ENCODE measurements around the gene PLCL1. TPM values are rescaled to one million over a fixed set of nuclear protein-coding genes. Genes with fewer than 3 reads are reported as not detected.

PLCL1 gene
- total RNA-seq, 2 experiments from 2014 or later, result 0.17 to 0.23 TPM

DNA sequence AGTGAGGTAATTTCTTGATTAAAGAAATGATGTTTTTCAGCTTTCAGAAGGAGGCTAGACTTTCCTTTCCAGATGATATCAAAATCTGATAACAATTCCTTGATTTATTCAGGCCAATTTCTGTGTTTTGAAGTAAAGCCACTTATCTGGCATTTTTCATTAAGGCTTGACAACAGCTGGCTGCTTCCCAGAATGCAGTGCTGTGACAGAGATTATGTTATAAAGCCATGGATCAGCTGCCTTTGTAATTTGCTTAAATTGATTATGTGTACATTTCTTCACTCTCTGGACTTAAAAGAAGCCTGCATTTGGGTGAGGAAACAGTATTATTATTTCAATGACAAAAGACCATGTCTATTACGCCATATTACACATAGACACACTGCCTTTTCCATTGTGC, 136.0 kb downstream of the PLCL1 start:
- CTCF ChIA-PET, result no interaction called here
- POLR2A ChIA-PET, result no interaction called here

DNA sequence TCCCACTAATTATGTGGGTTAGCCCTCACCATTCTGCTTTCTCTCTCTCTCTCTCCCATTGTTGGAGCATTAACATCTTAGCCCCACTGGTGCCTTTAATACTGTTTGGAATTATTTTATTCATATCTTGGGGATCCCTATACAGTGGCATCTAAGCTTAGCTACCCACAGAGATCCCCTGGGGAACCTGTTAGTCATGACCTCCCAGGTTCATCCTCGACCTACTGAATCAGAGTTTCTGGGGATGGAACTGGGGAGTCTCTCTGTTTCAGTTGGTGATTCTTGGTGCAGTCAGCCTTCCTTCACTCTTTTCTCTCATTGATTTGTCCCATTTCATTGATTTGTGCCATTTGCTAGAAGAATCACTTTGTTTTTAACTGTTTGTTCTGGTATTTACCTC, 137.3 kb downstream of the PLCL1 start:
- ChIA-PET POLR2A (no interaction called here), CTCF (no interaction called here)

DNA sequence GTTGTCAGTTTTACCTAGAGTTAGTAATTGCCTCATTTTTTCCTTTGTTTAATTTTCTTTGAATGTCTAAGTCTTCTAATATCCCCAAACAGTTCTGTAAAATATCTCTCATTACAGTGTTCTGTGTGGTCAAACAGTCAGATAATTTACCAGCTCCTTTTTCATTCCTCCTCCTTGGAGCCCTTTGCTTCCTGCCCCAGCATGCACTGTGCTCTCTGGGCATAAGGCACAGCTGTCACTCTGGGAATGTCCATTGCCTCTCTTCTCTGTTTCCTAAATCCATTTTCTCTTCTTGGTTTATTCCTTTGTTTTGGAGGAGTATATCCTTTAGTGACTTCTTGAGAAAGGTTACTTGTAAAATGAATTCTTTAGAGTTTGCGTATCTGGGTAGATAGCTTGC, 139.3 kb downstream of the PLCL1 start:
- ChIA-PET POLR2A (no interaction called here), CTCF (no interaction called here)

DNA sequence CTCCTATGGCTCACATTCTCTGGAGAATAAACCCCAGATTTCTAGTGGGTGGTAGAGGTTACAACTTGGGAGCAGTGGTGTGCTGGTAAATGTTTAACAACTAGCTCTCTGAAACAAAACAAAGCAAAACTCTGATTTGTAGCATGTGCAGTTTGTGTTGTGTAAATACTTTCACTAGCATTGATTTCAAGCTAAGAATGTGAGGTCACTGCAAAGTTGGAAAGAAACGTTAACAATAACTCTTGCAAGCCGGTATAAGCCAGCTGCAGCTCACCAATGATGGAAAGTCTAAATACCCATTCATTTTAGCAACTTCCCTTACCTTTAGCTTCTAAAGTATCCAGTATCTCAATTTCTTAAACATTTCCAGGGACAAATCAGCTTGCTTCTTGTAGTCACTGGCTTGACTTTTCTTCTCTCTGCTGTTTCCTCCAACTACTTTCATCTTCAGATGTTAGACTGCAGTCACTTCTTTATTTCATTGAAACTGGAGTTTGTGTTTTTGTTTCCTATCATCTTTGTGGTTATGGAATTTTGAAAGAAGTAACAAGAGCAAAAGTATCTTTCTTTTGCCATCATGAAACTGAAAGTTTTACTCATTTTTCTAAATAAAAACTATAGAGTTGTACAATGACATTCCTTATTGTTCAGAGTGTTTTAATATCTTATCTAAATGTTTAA, 140.2 kb downstream of the PLCL1 start:
- ChIA-PET POLR2A (no interaction called here), CTCF (no interaction called here)

DNA sequence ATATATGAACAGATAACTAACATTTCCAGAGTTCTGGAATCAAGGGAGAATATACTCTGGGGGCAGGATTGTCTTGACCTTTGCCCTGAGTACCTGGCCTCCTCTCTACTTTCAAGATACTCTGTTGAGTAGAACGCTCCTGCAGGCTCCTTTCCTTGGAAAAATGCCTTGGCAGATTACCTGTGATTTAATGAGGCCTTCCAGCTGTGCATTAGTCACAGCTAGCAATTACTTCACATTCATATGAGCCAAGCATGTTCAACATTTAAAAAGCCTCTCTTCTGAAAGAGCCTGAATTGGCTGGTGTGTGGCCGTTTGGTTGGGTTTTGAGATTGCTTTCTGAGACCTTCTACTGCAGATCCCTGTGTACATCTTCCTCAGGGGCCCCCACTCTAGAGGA, 142.2 kb downstream of the PLCL1 start:
- ChIA-PET POLR2A (no interaction called here), CTCF (no interaction called here)

DNA sequence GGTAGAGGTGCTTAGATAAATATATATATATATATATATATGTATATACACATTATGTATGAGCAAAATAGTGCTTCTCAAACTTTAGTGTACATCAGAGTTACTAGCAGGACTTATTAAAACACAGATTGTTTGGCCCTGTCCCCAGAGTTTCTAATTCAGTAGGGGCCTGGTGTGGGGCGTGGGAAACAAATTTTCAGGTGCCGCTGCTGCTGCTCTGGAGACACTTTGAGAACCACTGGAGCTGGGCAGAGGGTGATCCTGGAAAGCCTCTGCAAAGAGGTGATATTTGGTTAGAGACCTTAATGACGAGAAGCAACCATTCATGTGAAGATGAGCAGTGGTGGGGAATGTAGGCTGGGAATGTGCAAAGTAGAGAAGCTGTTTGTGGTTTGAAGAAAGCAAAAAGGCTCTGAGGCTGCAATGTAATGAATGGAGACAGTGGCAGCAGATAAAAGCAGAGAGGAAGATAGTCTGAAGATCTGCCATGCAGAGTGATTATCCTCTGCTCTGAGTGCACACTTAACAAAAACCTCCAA, 142.9 kb downstream of the PLCL1 start:
- ChIA-PET CTCF (no interaction called here), POLR2A (no interaction called here)

DNA sequence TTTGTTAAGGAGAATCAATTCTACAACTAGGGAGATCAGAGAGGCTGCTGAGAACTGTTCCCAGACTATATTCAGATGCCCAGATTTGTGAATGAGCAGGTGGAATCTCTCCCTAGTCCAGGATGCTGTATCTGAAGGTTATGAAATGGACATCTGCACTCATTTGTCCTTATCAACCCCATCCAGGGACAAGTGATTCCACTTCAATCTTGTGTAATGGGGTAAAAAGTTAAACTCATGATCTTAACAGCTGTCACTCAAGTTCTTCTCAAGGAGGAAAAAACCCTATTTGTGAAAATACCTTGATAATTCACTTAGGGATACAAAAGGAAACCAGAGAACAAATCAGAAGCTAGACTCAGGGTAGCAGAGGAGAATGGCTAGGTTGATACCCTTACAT, 144.8 kb downstream of the PLCL1 start:
- POLR2A ChIA-PET, result no interaction called here
- CTCF ChIA-PET, result no interaction called here

DNA sequence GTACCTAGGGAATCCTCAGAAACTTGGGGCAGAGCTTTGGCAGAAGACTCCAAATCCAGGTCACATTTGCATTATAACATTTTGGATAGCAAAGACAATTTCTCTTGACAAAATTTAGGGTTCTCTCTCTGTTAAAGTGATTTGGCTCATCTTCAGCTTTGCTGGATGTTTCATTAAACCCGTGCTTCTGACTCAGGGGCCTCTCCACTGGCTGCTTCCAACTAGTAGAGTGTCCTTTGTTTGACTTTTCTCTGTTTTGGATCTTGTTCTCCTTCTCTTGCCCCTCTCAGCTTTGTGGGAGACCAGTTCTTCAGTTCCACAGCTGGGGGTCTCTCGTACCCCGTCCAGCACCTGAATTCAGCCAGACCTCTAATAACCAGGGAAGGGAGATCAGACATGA, 145.6 kb downstream of the PLCL1 start:
- ChIA-PET POLR2A (no interaction called here), CTCF (no interaction called here)

DNA sequence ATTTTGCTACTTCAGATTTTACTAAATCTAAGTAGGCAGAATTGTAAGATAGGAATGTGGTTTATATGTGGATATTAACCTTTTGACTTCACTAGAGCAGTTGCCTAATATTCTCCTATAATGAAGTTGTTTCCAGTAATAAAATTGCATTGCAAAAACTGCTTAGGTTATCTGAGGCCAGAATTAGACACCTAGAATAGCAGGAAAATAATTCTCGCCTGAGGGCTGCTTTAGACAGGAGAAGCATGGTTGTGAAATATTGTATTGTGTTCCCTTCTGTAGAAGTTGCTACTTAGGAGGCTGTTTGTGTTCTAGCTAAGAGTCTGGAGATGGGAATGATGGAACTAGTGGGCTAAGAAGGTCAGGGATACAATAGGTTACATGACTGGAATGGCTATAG, 146.3 kb downstream of the PLCL1 start:
- ChIA-PET POLR2A (no interaction called here), CTCF (no interaction called here)

DNA sequence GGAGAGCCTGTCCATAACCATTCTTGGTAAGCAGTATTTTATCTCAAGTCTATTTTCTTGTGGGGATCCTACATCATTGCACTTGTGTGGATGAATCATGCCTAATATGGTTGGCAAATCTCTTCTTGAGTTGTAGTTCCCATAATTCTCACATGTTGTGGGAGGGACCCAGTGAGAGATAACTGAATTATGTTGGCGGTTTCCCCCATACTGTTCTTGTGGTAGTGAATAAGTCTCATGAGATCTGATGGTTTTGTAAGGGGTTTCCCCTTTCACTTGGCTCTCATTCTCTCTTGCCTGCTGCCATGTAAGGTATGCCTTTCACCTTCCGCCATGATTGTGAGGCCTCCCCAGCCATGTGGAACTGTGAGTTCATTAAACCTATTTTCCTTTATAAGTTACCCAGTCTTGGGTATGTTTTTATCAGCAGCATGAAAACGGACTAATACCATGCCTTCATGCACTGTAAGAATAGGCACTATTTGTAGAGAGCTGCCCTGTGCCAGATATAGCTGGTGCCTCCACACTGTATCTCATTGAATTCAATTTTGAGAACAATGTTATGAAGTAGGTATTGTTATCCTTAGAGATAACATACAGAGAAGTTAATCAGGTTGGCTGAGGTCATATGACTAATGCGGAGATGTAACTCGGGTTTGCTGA, 148.3 kb downstream of the PLCL1 start:
- CTCF ChIA-PET, result no interaction called here
- POLR2A ChIA-PET, result no interaction called here

DNA sequence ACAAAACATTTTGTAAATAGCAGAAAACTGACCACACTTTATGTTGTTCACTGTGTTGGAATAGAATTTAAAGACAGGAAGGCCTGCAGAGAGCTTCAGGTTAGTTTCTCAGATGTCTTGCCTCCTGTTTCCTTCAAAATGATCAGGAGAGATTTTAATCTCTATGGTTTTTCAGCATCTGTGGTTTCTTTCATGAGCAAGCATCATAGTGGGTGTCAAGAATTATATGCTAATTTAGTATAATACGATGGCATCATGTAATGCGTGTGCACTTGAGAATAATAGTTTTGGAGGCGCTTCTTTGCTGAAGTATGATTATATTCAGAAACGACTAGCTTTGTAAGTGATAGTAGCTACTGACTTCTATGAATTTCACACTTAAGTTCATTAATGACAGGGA, 149.9 kb downstream of the PLCL1 start:
- POLR2A ChIA-PET, result no interaction called here
- CTCF ChIA-PET, result no interaction called here

DNA sequence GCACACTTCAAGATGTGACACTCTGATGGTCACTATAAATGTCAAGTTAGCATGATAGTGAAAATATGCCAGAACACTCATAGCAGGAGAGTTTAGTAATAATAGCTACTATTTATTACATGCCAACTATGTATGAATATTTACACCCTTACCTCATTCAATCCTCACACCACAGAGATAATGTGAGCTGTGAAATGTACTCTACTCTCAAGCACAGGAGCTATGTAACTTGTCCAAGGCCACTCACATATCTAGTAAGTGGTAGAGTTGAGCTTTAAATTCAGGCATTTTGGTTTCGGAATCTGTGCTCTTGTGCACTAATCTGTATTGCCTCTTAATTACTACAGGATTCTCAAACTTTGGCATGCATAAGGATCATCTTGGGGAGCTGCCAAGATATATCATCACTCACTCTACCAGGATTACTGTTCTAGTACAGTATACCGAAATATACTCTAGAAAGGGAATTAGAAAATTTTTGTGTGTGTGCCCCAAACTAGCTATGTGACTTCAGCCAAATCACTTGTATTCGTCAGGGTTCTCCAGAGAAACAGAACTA, 154.3 kb downstream of the PLCL1 start:
- POLR2A ChIA-PET, result no interaction called here
- CTCF ChIA-PET, result no interaction called here

DNA sequence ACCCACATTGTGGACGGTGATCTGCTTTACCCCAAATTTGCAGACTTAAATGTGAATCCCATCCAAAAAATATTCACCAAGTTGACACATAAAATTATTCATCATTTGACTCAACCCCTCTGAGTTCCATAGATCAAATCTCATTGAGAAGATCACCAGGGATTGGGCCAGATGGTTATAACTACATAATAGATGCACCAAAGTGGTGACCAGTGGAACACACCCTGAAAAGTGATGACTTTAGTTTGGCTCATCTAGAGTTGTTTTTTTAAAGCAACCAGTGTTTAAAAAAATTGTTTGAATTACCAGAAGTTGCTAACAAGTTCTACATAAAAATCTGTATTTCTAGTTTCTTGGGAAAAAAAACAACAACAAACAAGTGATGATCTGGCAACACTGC, 155.0 kb downstream of the PLCL1 start:
- ChIA-PET POLR2A (no interaction called here), CTCF (no interaction called here)

DNA sequence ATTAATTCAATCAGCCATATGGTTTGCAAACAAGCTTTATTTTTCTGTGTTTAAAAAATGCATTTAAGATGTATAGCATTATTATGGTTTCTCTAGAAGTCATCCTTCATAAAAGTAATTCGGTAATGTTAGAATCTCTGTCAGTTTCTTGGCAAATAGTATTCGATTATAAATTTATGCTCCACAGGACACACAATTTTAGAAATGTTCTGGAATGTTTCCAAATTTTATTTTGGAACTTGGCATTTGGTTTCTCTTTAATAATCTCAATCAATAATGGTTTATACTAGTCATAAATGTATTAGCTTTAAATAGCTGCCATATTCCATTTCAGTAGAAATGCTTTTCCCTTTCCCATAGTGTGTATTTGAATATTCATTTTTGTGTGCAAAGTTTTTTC, 156.4 kb downstream of the PLCL1 start:
- ChIA-PET CTCF (interaction anchor here (0.5 kb wide), 1 partner anchor 27 kb away, joined by 3 read pairs; no protein-coding TSS in a partner anchor), POLR2A (no interaction called here)

DNA sequence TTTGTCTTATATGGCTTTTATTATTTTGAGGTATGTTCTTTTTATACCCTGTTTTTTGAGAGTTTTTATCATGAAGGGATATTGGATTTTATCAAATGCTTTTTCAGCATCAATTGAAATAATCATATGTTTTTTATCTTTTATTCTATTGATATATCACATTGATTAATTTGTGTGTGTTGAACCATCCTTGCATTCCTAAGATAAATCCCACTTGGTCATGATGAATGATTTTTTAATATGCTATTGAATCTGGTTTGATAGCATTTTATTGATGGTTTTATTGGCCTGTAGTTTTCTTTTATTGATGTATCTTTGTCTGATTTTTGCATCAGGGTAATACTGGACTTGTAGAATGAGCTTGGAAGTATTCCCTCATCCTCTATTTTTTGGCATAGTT, 160.3 kb downstream of the PLCL1 start:
- CTCF ChIA-PET, result no interaction called here
- POLR2A ChIA-PET, result no interaction called here

DNA sequence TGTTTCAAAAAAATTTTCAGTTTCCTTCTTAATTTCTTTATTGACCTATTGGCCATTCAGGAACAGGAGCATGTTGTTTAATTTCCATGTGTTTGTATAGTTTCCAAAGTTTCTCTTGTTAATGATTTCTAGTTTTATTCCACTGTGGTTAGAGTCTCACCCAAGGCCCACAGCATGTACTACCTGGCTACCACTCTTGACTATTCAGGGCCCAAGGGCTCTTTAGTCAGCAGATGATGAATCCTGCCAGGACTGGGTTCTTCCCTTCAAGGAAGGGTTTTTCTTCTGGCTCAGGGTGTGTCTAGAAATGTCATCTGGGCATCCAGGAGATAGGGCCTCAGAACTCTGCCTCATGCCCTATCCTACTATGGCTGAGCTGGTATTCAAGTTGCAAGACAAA, 161.4 kb downstream of the PLCL1 start:
- ChIA-PET CTCF (no interaction called here), POLR2A (no interaction called here)

DNA sequence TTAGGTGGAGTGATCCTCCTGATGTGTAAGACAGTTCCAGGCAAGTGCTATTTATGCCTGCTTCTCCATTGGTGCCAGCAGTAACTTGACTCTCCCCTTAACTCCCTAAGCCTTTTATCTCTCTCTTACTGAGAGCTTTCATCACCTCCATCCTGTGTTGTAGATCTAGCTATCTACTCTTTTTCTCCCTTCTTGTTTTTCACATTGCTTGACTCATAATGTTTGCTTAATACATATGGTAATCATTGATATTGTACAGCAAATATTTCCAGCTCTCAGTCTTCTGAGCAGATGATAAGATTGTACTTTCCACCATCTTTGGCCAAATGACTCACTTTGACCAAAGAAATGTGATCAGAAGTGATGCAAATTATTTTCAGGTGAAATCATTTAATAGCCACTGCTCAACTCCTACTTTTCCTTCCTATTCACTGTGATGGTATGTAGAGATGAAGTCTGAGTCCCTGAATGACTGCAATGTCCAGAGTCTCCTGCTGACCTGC, 165.0 kb downstream of the PLCL1 start:
- ChIA-PET CTCF (no interaction called here), POLR2A (no interaction called here)

DNA sequence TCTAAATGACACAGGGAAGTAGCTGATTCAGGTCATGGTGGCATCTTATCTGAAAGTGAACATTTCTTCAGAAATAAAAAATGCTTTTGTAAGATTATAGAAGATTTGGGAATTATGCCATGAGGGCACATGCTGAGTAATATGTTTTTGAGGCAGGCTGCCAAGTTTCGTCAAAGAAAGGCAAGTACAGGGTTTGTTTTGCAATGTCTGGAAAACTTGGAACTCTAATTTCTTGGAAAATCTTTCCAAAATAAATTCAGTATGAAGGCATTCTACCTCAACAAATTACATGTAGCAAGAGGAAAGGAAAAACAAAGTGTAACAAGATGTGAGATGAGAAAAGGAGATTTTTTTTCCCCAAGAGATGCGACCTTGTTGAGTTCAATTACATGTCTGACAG, 167.7 kb downstream of the PLCL1 start:
- ChIA-PET CTCF (no interaction called here), POLR2A (no interaction called here)

DNA sequence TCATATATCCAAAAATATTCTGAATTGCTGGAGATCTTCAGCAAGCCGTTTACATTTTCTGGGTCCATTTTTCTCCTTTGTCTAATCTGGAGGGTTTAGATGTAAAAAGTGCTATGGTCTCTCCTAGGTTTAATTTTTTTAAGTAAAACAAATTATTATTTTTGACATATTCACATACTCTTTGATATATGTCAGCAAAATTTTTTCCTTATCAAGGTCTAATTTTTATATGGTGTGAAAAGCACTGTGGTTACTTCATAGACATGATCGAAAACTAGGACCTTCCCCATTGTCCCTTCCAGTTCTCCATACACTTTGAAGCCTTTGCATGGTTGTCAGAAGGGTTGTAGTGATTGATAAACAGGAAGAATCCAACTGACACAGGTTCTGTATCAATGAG, 168.2 kb downstream of the PLCL1 start:
- ChIA-PET CTCF (no interaction called here), POLR2A (no interaction called here)

DNA sequence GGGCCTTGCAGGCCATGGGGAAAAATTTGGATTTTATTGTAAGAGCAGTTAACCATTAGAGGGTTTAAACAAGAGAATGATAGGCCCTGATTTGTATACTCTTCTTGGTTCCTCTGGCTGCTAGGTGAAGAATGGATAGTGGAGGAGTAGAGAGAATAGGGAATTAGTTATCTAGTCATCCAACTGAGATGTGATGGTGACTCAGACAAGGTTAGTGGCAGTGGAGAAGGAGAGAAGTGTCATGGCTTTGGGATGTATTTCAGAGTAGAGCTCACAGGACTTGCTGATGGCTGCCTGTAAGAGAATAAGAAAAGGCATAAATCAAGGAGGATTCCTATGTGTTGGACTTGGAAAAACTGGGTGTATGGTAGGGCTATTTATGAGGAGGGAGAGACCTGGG, 169.4 kb downstream of the PLCL1 start:
- ChIA-PET CTCF (no interaction called here), POLR2A (no interaction called here)

DNA sequence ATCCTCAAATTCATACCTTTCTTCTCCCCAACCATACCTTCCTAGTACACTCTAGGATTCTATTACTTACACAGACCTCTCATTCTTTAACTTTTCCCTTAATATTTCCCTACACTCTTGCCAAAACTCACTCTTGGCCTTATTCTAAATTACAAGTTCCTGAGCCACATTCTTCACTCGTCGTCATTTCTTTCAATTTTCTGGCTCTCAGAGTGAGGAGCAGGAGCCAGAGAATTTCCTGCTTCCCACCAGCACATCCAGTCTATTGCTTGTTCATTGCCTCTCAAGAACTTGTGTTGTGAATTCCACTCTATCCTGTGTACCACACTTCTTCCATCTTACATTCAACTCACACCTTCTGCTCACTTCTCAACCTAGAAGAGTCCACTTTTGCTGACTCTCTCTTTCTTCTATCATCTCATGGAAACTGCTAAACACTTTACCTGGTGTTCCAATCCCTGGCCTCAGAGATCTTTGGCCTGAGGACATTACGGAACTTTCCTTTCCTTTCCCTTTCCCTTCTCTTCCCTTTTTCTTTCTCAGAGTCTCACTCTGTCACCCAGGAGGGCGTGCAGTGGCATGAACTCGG, 171.6 kb downstream of the PLCL1 start:
- CTCF ChIA-PET, result no interaction called here
- POLR2A ChIA-PET, result no interaction called here
